ENCODE measurements around the gene KRTAP4-3.
"Not testable (repeated sequence)": the region's sequence is repeated elsewhere in the genome, so short reads cannot be mapped to it uniquely, and the experiment has no call there.

KRTAP4-3 gene

DNA sequence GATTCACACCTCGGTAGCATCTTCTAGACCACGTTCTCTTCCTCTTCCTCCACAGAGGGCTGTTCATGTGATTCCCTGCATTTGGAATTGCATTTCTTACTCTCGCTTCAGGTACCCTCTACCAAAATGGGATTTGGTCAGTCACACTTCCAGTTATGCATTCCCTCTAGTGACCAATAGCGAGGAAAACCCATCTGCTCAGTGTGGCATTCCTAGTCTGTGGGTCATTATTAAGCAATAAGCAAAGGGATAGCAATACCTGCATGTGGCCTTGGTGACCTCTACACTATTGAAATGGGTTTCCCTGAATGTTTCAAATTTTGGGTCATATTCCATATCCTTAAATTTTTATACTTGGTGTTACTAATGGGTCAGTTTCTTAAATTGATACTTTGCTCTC lies 18.0 kb downstream of the KRTAP4-3 start:
- H3K27me3 ChIP-seq (ENCODE audit: control insufficient read depth, insufficient read depth, low read length) = no peaks in the 10 kb centered on the region
- no peaks in the 10 kb centered on the region for H3K4me1 ChIP-seq (ENCODE audit: control insufficient read depth, low read depth, low read length)
- no peak overlapping the region for H3K9ac ChIP-seq (ENCODE audit: low read length)
- no peaks in the 10 kb centered on the region for H3K36me3 ChIP-seq (ENCODE audit: control insufficient read depth, low read depth, low read length)
- H3K27ac ChIP-seq (ENCODE audit: low read length) = no peak overlapping the region
- no peaks in the 10 kb centered on the region for H3K9me3 ChIP-seq (ENCODE audit: control insufficient read depth, low read depth, low read length)
- no peak overlapping the region for H3K4me3 ChIP-seq (ENCODE audit: low read length)

DNA sequence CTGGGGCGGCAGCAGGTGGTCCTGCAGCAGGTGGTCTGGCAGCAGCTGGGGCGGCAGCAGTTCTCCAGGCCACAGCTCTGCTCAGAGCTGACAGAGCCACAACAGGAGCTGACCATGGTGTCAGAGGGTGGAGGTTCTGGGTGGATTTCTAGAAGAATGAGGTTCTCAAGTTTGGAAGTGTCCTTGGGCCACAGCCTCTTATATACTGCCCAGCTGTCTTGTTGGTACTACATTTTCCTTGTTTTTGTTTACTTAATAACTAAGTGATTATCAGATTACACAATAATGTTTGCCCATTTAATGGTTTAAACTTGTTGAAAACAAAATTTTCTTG lies 18.4 kb downstream of the KRTAP4-3 start, which contains the start of gene KRTAP4-5:
TSS of gene KRTAP4-5 (minus strand) at position 174 of the 334 bp plus-strand sequence. CDS start at position 116, 58 bp downstream.
- no peak within 1 kb of the TSS for H3K27ac ChIP-seq (ENCODE audit: low read length)
- no peaks in the 10 kb centered on the region for H3K36me3 ChIP-seq (ENCODE audit: control insufficient read depth, low read depth, low read length)
- H3K9ac ChIP-seq (ENCODE audit: low read length) = no peak within 1 kb of the TSS
- H3K9me3 ChIP-seq (ENCODE audit: control insufficient read depth, low read depth, low read length) = no peaks in the 10 kb centered on the region
- H3K27me3 ChIP-seq (ENCODE audit: control insufficient read depth, insufficient read depth, low read length) = no peaks in the 10 kb centered on the region
- no peak within 1 kb of the TSS for H3K4me3 ChIP-seq (ENCODE audit: low read length)
- no peaks in the 10 kb centered on the region for H3K4me1 ChIP-seq (ENCODE audit: control insufficient read depth, low read depth, low read length)

DNA sequence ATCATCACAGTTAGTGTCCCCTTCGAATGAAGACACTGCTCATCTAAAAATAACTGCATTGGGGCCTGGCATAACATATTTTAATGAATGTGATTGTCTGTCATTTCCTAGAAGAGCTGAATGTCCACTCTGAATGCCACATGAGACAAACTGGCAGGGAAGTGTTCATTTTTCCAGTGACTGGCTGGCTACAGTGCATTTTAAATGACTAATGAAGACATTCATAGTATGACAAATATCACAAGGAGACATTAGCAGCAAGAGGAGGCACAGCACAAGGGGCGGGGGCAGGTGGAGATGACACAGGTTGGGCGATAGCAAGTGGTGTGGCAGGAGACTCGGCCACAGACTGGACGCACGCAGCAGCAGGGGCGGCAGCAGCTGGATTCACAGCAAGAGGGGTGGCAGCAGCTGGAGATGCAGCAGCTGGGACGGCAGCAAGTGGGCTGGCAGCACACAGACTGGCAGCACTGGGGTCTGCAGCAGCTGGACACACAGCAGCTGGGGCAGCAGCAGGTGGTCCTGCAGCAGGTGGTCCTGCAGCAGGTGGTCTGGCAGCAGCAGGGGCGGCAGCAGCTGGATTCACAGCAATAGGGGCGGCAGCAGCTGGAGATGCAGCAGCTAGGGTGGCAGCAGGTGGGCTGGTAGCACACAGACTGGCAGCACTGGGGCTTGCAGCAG lies 18.9 kb downstream of the KRTAP4-3 start:
- not testable (repeated sequence) for H3K27me3 ChIP-seq (ENCODE audit: control insufficient read depth, insufficient read depth, low read length); H3K4me1 ChIP-seq (ENCODE audit: control insufficient read depth, low read depth, low read length); H3K9ac ChIP-seq (ENCODE audit: low read length); H3K4me3 ChIP-seq (ENCODE audit: low read length); H3K36me3 ChIP-seq (ENCODE audit: control insufficient read depth, low read depth, low read length); H3K9me3 ChIP-seq (ENCODE audit: control insufficient read depth, low read depth, low read length); H3K27ac ChIP-seq (ENCODE audit: low read length)

DNA sequence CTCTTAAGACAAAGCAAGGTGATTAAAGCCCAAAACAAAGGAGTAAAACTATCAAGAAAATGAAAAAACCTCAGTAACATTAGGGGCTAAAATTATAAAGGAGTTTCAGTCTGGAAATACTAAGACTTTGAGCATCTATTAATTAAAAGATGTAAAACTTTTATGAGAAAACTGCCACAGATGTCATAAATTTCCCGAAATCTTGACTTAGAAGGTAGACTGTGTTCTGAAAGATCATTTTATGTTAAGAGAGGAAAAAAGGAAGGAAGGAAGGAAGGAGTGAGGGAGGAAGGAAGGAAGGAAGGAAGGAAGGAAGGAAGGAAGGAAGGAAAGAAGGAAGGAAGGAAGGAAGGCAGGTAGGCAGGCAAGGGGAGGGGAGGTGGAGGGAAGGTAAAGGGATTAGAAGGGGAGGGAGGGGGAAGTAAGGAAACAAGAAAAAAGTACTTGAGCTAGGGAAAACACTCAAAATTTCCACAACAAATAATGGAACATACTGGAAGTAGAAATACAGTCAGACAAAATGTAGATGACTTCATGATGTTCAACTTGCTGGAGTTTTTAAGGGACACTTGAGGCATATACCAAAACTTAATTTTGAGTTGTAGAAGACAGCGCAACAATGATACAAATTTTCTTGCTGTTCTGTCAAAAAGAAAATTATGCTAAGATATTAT lies 20.4 kb downstream of the KRTAP4-3 start:
- no peaks in the 10 kb centered on the region for H3K9me3 ChIP-seq (ENCODE audit: control insufficient read depth, low read depth, low read length)
- no peak overlapping the region for H3K4me3 ChIP-seq (ENCODE audit: low read length)
- H3K36me3 ChIP-seq (ENCODE audit: control insufficient read depth, low read depth, low read length) = no peaks in the 10 kb centered on the region
- H3K27ac ChIP-seq (ENCODE audit: low read length) = no peak overlapping the region
- H3K27me3 ChIP-seq (ENCODE audit: control insufficient read depth, insufficient read depth, low read length) = no peaks in the 10 kb centered on the region
- no peaks in the 10 kb centered on the region for H3K4me1 ChIP-seq (ENCODE audit: control insufficient read depth, low read depth, low read length)
- H3K9ac ChIP-seq (ENCODE audit: low read length) = no peak overlapping the region

DNA sequence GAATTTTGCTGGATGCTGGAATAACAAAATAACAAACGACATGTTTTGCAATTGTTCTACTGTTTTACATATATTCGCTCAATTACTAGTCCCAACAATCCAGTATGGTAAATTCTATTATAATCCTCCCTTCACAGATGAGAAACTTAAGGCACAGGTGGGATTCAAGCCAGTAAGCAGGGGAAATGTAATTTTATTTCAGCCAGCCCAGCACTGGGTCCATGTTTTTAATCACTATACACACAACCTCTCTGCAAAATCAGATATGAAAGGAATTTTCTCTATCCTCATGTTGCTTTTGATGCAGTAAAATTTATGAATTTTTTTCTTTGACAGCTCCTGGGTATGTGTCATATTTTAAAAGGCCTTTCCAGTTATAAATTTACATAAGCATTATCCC lies 22.8 kb downstream of the KRTAP4-3 start:
- Histone ChIP-seq H3K27ac (ENCODE audit: low read length) (no peak overlapping the region), H3K9me3 (ENCODE audit: control insufficient read depth, low read depth, low read length) (peaks cover 7% of the 10 kb centered on the region), H3K36me3 (ENCODE audit: control insufficient read depth, low read depth, low read length) (no peaks in the 10 kb centered on the region), H3K9ac (ENCODE audit: low read length) (no peak overlapping the region), H3K4me1 (ENCODE audit: control insufficient read depth, low read depth, low read length) (no peaks in the 10 kb centered on the region), H3K4me3 (ENCODE audit: low read length) (no peak overlapping the region), H3K27me3 (ENCODE audit: control insufficient read depth, insufficient read depth, low read length) (no peaks in the 10 kb centered on the region)

DNA sequence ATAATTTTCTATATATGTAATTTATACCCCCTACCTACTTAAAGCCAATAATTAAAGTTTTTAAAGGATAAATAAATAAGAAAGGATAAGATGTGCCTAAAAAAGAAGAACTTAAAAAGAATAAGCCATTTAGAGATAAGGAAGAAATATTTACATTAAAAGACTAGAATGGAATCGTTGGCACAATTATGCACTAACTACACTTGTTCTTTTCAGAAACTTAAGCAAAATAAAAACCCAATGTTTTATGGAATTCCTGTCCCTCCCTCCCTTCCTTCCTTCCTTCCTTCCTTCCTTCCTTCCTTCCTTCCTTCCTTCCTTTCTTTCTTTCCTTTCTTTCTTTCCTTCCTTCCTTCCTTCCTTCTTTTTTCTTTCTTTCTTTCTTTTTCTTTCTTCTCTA lies 23.2 kb downstream of the KRTAP4-3 start:
- Histone ChIP-seq H3K27me3 (ENCODE audit: control insufficient read depth, insufficient read depth, low read length) (no peaks in the 10 kb centered on the region), H3K27ac (ENCODE audit: low read length) (no peak overlapping the region), H3K9ac (ENCODE audit: low read length) (no peak overlapping the region), H3K36me3 (ENCODE audit: control insufficient read depth, low read depth, low read length) (no peaks in the 10 kb centered on the region), H3K4me1 (ENCODE audit: control insufficient read depth, low read depth, low read length) (no peaks in the 10 kb centered on the region), H3K4me3 (ENCODE audit: low read length) (no peak overlapping the region), H3K9me3 (ENCODE audit: control insufficient read depth, low read depth, low read length) (peaks cover 7% of the 10 kb centered on the region)

DNA sequence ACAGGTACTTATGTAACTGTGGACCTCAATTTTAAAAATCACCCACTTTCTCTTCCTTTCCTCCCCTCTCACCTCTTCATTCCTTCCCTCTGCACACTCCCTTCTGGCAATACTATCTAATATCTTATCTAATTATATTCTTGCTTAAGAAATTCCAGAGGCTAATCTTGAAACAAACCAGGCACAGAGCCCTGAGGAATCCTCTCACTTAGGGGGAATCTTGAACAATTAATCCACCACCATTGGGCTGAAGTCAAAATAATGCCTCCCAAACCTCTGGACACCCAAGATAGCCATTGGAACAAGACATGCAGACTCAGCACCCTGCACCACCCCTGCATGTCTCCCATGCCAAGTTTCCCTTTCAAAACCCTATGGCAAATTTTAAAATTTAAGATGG lies 26.7 kb downstream of the KRTAP4-3 start:
- Histone ChIP-seq H3K27me3 (ENCODE audit: control insufficient read depth, insufficient read depth, low read length) (no peaks in the 10 kb centered on the region), H3K9me3 (ENCODE audit: control insufficient read depth, low read depth, low read length) (peaks cover 7% of the 10 kb centered on the region), H3K9ac (ENCODE audit: low read length) (no peak overlapping the region), H3K4me3 (ENCODE audit: low read length) (no peak overlapping the region), H3K4me1 (ENCODE audit: control insufficient read depth, low read depth, low read length) (no peaks in the 10 kb centered on the region), H3K27ac (ENCODE audit: low read length) (no peak overlapping the region), H3K36me3 (ENCODE audit: control insufficient read depth, low read depth, low read length) (no peaks in the 10 kb centered on the region)

DNA sequence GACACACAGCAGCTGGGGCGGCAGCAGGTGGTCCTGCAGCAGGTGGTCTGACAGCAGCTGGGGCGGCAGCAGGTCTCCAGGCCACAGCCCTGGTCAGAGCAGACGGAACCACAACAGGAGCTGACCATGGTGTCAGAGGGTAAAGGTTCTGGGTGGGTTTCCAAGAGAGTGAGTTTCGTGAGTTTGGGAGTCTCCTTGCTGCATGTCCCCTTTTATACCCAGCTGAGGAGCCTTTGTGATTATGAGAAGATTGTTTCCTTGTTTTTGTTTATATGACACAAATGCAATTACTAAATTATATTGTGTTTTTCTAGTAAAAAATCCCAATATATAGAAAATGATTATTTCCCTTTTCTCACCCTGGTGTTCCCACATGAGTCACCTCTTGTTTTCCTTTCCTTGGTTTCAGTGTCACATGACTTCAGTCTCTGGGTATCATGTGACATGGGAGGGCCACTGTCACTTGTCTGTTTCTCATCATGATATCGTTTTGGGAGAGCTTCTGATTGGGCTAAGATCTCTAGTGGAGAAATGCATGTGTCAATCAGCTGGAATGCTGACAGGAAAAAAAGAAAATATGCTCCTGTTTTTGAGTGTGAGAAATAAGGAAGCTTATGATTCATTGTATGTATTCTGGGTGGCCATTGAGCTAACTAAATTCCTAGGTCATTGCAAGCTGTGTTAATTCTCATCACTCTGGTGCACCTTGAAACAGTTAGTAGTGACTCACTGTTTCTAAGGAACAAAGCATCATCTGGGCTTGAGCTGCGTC lies 27.5 kb downstream of the KRTAP4-3 start, which contains the start of gene KRTAP4-6:
TSS of gene KRTAP4-6 (minus strand) at position 185 of the 772 bp plus-strand sequence. CDS start at position 128, 57 bp downstream.
- Histone ChIP-seq H3K9me3 (ENCODE audit: control insufficient read depth, low read depth, low read length) (peaks cover 7% of the 10 kb centered on the region), H3K27ac (ENCODE audit: low read length) (no peak within 1 kb of the TSS), H3K27me3 (ENCODE audit: control insufficient read depth, insufficient read depth, low read length) (no peaks in the 10 kb centered on the region), H3K4me1 (ENCODE audit: control insufficient read depth, low read depth, low read length) (no peaks in the 10 kb centered on the region), H3K36me3 (ENCODE audit: control insufficient read depth, low read depth, low read length) (no peaks in the 10 kb centered on the region), H3K4me3 (ENCODE audit: low read length) (no peak within 1 kb of the TSS), H3K9ac (ENCODE audit: low read length) (no peak within 1 kb of the TSS)

DNA sequence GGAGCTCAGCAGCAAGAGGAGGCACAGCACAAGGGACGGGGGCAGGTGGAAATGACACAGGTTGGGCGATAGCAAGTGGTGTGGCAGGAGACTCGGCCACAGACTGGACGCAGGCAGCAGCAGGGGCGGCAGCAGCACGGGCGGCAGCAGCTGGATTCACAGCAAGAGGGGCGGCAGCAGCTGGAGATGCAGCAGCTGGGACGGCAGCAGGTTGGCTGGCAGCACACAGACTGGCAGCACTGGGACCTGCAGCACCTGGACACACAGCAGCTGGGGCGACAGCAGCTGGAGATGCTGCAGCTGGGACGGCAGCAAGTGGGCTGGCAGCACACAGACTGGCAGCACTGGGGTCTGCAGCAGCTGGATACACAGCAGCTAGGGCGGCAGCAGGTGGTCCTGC lies 28.2 kb downstream of the KRTAP4-3 start:
- H3K4me3 ChIP-seq (ENCODE audit: low read length); H3K9me3 ChIP-seq (ENCODE audit: control insufficient read depth, low read depth, low read length); H3K9ac ChIP-seq (ENCODE audit: low read length); H3K36me3 ChIP-seq (ENCODE audit: control insufficient read depth, low read depth, low read length); H3K27me3 ChIP-seq (ENCODE audit: control insufficient read depth, insufficient read depth, low read length); H3K27ac ChIP-seq (ENCODE audit: low read length); H3K4me1 ChIP-seq (ENCODE audit: control insufficient read depth, low read depth, low read length): not testable (repeated sequence)

DNA sequence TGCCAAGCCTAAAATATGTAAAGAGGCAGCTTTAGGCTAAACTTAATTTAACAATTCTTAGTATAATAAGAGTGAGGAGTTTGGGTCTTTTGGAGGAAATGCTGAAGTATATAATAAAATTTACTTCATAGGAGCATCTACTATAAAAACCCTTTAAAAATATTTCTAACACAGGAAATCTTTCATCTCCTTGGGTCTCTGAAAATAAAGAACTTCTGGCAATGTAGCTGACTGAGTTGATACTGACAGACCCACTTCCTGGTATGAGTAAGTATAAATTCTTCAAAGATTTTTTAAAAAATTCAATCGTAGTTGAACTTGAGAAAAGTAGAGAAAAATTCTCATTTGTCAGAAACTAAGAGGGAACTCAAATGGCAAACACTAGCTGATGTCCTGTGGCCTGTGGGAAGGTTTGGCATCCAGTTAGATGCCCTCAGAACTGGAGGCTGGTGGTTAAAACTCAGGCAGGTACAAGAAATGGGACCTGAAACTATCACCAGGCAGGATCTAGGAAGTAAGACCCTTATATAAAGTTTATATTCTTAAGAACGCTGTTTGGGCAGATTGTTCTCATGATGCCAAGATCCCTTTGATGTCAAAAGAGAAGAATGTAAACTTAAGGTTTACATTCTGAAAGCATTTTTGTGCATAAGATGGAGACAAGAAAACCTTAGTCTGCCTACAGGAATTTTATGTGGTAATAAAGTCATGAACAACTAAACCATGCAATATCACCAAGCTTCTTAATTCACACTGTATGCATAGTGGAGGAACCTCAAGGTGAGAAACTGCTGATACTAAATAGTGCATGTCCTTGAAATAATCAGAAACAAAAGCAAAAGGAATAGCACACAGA lies 33.9 kb downstream of the KRTAP4-3 start:
- no peak overlapping the region for H3K4me3 ChIP-seq (ENCODE audit: low read length)
- H3K27ac ChIP-seq (ENCODE audit: low read length) = no peak overlapping the region
- H3K4me1 ChIP-seq (ENCODE audit: control insufficient read depth, low read depth, low read length) = no peaks in the 10 kb centered on the region
- H3K36me3 ChIP-seq (ENCODE audit: control insufficient read depth, low read depth, low read length) = no peaks in the 10 kb centered on the region
- no peaks in the 10 kb centered on the region for H3K9me3 ChIP-seq (ENCODE audit: control insufficient read depth, low read depth, low read length)
- no peak overlapping the region for H3K9ac ChIP-seq (ENCODE audit: low read length)
- H3K27me3 ChIP-seq (ENCODE audit: control insufficient read depth, insufficient read depth, low read length) = no peaks in the 10 kb centered on the region

DNA sequence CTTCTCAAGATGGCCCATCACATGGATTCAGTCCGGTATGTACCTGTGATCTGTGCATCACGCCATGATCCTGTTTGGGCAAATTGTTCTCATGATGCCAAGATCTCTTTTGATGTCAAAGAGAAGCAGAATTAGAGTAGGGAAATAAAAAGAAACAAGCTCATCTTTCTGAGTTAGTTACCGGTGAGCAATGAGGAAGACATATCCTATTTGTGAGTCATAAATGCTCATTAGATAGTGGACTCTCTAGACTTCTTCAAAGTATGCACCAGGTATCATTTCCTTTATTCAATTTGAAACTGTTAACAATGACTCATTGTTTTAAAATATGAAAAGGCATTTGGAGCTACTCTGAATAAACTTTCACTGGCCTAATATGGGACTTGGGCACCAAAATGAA lies 36.0 kb downstream of the KRTAP4-3 start:
- Histone ChIP-seq H3K9me3 (ENCODE audit: control insufficient read depth, low read depth, low read length) (no peaks in the 10 kb centered on the region), H3K36me3 (ENCODE audit: control insufficient read depth, low read depth, low read length) (no peaks in the 10 kb centered on the region), H3K4me1 (ENCODE audit: control insufficient read depth, low read depth, low read length) (no peaks in the 10 kb centered on the region), H3K9ac (ENCODE audit: low read length) (no peak overlapping the region), H3K27me3 (ENCODE audit: control insufficient read depth, insufficient read depth, low read length) (no peaks in the 10 kb centered on the region), H3K27ac (ENCODE audit: low read length) (no peak overlapping the region), H3K4me3 (ENCODE audit: low read length) (no peak overlapping the region)

Data from iPS-18a (cell line).